ENCODE measurements around the gene TRMO.
A peak's percentile ranks its signal among the peaks of the same experiment; 100 is the strongest.

The TRMO gene

GRCh38 chr9:97903177-97903576 is 19.1 kb downstream of the TRMO start:
- no peak for DNase-seq

- DNase-seq: no peak
These were observed 21.3 kb downstream of the TRMO start for GRCh38 chr9:97900738-97901565.

GRCh38 chr9:97900103-97900737 is 22.1 kb downstream of the TRMO start:
- DNase-seq: no peak

- DNase-seq: no peak
These were observed 26.5 kb downstream of the TRMO start for GRCh38 chr9:97895695-97896332.

- no peak for DNase-seq
These were observed 27.1 kb downstream of the TRMO start for GRCh38 chr9:97895211-97895610.

- no peak for DNase-seq
These were observed 29.9 kb downstream of the TRMO start for GRCh38 chr9:97892421-97892820.

GRCh38 chr9:97891736-97892135 is 30.6 kb downstream of the TRMO start:
- DNase-seq: no peak

GRCh38 chr9:97889941-97890887 is 32.1 kb downstream of the TRMO start:
- peak; percentile 73 for DNase-seq

- DNase-seq: no peak
These were observed 42.0 kb downstream of the TRMO start for GRCh38 chr9:97880336-97880735.

GRCh38 chr9:97876061-97876460 is 46.2 kb downstream of the TRMO start:
- DNase-seq: no peak

GRCh38 chr9:97875111-97875510 is 47.2 kb downstream of the TRMO start:
- DNase-seq: no peak

GRCh38 chr9:97874624-97875023 is 47.7 kb downstream of the TRMO start:
- DNase-seq: no peak

- DNase-seq: no peak
These were observed 48.4 kb downstream of the TRMO start for GRCh38 chr9:97873882-97874281.

- no peak for DNase-seq
These were observed 48.9 kb downstream of the TRMO start for GRCh38 chr9:97873425-97873824.

GRCh38 chr9:97868859-97869258 is 53.4 kb downstream of the TRMO start:
- DNase-seq: no peak

GRCh38 chr9:97866848-97867247 is 55.5 kb downstream of the TRMO start:
- DNase-seq: no peak

GRCh38 chr9:97866300-97866699 is 56.0 kb downstream of the TRMO start:
- DNase-seq: no peak

GRCh38 chr9:97864396-97864795 is 57.9 kb downstream of the TRMO start:
- no peak for DNase-seq

GRCh38 chr9:97863314-97863713 is 59.0 kb downstream of the TRMO start:
- no peak for DNase-seq

- no peak for DNase-seq
These were observed 61.2 kb downstream of the TRMO start for GRCh38 chr9:97861148-97861475.

GRCh38 chr9:97860451-97861147 is 61.7 kb downstream of the TRMO start:
- DNase-seq: no peak

GRCh38 chr9:97859346-97859745 is 63.0 kb downstream of the TRMO start:
- no peak for DNase-seq
